Astrocyte (in vitro differentiated cells and primary cell): ENCODE results near the gene FAM53A. TPM values are rescaled to one million over a fixed set of nuclear protein-coding genes. Genes with fewer than 3 reads are reported as not detected.

Experiments
- DNase-seq: peaks from one replicate; pipeline ENCODE4 v3.0.0-alpha.2; 2010; ENCODE audit warnings: low read depth
- FAIRE-seq: peaks from 2 replicates; lab custom pipeline; 2011; peaks lifted over from hg19 to GRCh38; lab: Jason Lieb, UNC
- H2AFZ ChIP-seq: 2 replicates; pipeline ENCODE4 v1.6.0; 2012; ENCODE audit warnings: low read depth, low read length, inconsistent platforms
- H3K27ac ChIP-seq: 2 replicates; pipeline ENCODE4 v1.5.1; 2011; ENCODE audit warnings: low read depth, low read length, inconsistent platforms
- H3K27me3 ChIP-seq: 2 replicates; pipeline ENCODE4 v1.6.0; 2011; ENCODE audit warnings: low read length, inconsistent platforms; ENCODE audit not compliant: insufficient read depth
- H3K36me3 ChIP-seq: 2 replicates; pipeline ENCODE4 v1.5.1; 2011; ENCODE audit warnings: low read length, inconsistent platforms; ENCODE audit not compliant: insufficient read depth
- H3K4me1 ChIP-seq: 2 replicates; pipeline ENCODE4 v1.5.1; 2011; ENCODE audit warnings: low read length, inconsistent platforms; ENCODE audit not compliant: insufficient read depth
- H3K4me2 ChIP-seq: 2 replicates; pipeline ENCODE4 v1.6.0; 2012; ENCODE audit warnings: low read length, inconsistent platforms
- H3K4me3 ChIP-seq: 2 replicates; pipeline ENCODE4 v1.5.1; 2011; ENCODE audit warnings: low read depth, mild to moderate bottlenecking, low read length, inconsistent platforms; ENCODE audit not compliant: insufficient read depth
- H3K79me2 ChIP-seq: 2 replicates; pipeline ENCODE4 v1.6.0; 2012; ENCODE audit warnings: mild to moderate bottlenecking, low read length, inconsistent platforms; ENCODE audit not compliant: insufficient read depth
- H3K9ac ChIP-seq: 2 replicates; pipeline ENCODE4 v1.6.0; 2012; ENCODE audit warnings: mild to moderate bottlenecking, low read length, inconsistent platforms
- H3K9me3 ChIP-seq: 2 replicates; pipeline ENCODE4 v1.5.1; 2012; ENCODE audit warnings: low read depth, mild to moderate bottlenecking, low read length, inconsistent platforms; ENCODE audit not compliant: insufficient read depth
- H4K20me1 ChIP-seq: 2 replicates; pipeline ENCODE4 v1.6.0; 2012; ENCODE audit warnings: low read length, inconsistent platforms; ENCODE audit not compliant: insufficient read depth
- H3K27ac Mint-ChIP-seq: one replicate; pipeline ENCODE4 v1.8.0; 2021; ENCODE audit warnings: mild to moderate bottlenecking, mixed read lengths; ENCODE audit not compliant: unreplicated experiment
- H3K27me3 Mint-ChIP-seq: one replicate; pipeline ENCODE4 v1.8.0; 2021; ENCODE audit warnings: low read depth, mixed read lengths; ENCODE audit not compliant: unreplicated experiment
- H3K36me3 Mint-ChIP-seq: one replicate; pipeline ENCODE4 v1.8.0; 2021; ENCODE audit warnings: low read depth, mixed read lengths; ENCODE audit not compliant: unreplicated experiment
- H3K4me1 Mint-ChIP-seq: one replicate; pipeline ENCODE4 v1.8.0; 2021; ENCODE audit warnings: low read depth, mixed read lengths; ENCODE audit not compliant: unreplicated experiment
- H3K4me3 Mint-ChIP-seq: one replicate; pipeline ENCODE4 v1.8.0; 2021; ENCODE audit warnings: mild to moderate bottlenecking, moderate library complexity, mixed read lengths; ENCODE audit not compliant: unreplicated experiment
- H3K9me3 Mint-ChIP-seq: one replicate; pipeline ENCODE4 v1.8.0; 2021; ENCODE audit warnings: mild to moderate bottlenecking, mixed read lengths; ENCODE audit not compliant: unreplicated experiment
- EZH2 ChIP-seq: IDR thresholded peaks from 2 replicates; pipeline ENCODE4 v1.6.1; 2012; ENCODE audit warnings: mild to moderate bottlenecking, low read length, inconsistent platforms; ENCODE audit not compliant: insufficient read depth
- total RNA-seq: library from RNA; stranded (reverse); gene quantifications from 2 replicates; pipeline ENCODE4 v1.2.1, GENCODE V29; 2021
- TF ChIP-seq, protein P1 (sequence below): IDR thresholded peaks from 2 replicates; pipeline ENCODE4 v1.5.1; 2011; ENCODE audit warnings: low read depth, mild to moderate bottlenecking, inconsistent platforms, low read length, moderate library complexity; ENCODE audit not compliant: insufficient read depth

Gene FAM53A
- total RNA-seq, 1 donor from 2014 or later, result 2.1 TPM

DNA sequence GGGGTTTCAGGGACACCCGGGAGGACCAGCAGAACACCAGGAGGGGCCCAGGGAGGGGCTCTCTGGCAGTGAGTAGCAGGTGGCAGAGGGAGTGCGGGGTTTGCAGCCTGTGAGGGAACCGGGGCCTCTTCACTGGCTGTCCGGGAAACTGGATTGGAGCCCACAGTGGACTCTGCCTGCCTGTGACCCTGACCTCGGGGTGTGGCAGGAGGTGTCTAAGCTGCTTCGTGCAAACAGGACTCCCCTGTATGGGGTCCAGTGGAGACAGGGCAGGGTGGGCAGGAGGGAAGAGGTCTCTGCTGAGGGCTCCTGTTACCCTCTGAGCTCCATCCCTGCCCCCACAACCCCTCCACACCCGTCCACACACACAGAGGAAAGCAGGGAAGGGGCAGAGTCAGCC is 50.1 kb downstream of the FAM53A start:
- Mint-ChIP-seq H3K9me3 (no peaks in the 10 kb centered on the region), H3K27ac (no peak overlapping the region), H3K27me3 (peaks cover 21% of the 10 kb centered on the region), H3K36me3 (no peaks in the 10 kb centered on the region), H3K4me1 (no peaks in the 10 kb centered on the region), H3K4me3 (no peak overlapping the region)
- Histone ChIP-seq H3K79me2 (no peaks in the 10 kb centered on the region), H2AFZ (no peak overlapping the region), H3K4me3 (no peak overlapping the region), H4K20me1 (no peaks in the 10 kb centered on the region), H3K4me1 (no peaks in the 10 kb centered on the region), H3K9ac (no peak overlapping the region), H3K36me3 (no peaks in the 10 kb centered on the region), H3K27ac (no peak overlapping the region), H3K9me3 (no peaks in the 10 kb centered on the region), H3K4me2 (no peak overlapping the region), H3K27me3 (no peaks in the 10 kb centered on the region)
- no peak for FAIRE-seq
- no peak for DNase-seq
- TF ChIP-seq, protein P1, sequence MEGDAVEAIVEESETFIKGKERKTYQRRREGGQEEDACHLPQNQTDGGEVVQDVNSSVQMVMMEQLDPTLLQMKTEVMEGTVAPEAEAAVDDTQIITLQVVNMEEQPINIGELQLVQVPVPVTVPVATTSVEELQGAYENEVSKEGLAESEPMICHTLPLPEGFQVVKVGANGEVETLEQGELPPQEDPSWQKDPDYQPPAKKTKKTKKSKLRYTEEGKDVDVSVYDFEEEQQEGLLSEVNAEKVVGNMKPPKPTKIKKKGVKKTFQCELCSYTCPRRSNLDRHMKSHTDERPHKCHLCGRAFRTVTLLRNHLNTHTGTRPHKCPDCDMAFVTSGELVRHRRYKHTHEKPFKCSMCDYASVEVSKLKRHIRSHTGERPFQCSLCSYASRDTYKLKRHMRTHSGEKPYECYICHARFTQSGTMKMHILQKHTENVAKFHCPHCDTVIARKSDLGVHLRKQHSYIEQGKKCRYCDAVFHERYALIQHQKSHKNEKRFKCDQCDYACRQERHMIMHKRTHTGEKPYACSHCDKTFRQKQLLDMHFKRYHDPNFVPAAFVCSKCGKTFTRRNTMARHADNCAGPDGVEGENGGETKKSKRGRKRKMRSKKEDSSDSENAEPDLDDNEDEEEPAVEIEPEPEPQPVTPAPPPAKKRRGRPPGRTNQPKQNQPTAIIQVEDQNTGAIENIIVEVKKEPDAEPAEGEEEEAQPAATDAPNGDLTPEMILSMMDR, result no peak
- TF ChIP-seq EZH2, result no peak

DNA sequence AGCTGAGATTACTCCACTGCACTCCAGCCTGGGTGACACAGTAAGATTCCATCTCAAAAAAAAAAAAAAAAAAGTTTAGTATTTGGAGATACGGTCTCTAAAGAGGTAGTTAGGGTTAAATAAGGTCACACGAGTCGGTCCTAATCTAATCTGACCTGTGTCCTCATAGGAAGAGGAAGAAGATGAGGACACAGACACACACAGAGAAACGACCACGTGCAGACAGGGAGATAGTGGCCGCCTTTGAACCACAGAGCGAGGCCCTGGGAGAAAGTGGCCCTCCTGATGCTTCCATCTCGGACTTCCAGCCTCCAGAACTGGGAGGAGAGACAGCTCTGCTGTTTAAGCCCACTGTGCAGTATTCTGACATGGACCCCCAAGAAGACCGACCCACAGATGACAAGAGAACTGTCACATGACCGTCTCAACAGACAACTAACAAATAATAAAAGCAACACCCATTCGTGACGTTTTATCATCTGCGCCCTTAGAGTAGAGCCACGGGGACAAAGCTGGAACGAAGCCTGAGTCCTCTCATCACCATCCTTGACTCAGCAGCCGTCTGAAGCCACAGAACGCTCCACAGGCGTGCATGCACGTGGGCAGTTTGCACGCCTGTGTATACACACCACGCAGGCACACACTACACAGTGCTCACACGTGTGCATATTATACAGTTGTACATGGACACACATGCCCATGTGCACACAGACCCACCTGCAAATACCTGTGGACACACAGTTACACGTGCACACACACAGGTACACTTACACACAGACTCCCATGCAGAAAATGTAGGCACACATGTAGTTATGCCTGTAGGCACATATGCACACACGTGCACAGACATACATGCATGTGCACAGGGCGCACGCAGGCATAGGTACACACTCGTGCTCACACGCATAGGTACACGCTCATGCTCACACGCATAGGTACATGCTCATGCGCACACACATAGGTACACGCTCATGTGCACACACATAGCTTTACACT is 51.7 kb downstream of the FAM53A start:
- no peak overlapping the region for H2AFZ ChIP-seq
- no peaks in the 10 kb centered on the region for H3K79me2 ChIP-seq
- H3K27ac ChIP-seq, result no peak overlapping the region
- DNase-seq (no peak), FAIRE-seq (no peak)
- no peaks in the 10 kb centered on the region for H3K9me3 Mint-ChIP-seq
- TF ChIP-seq, protein P1, result no peak
- no peak for TF ChIP-seq EZH2
- no peaks in the 10 kb centered on the region for H3K4me1 ChIP-seq
- H3K36me3 Mint-ChIP-seq, result no peaks in the 10 kb centered on the region
- H3K9me3 ChIP-seq, result no peaks in the 10 kb centered on the region
- no peaks in the 10 kb centered on the region for H3K27me3 ChIP-seq
- no peaks in the 10 kb centered on the region for H3K36me3 ChIP-seq
- H4K20me1 ChIP-seq, result no peaks in the 10 kb centered on the region
- peaks cover 21% of the 10 kb centered on the region for H3K27me3 Mint-ChIP-seq
- H3K27ac Mint-ChIP-seq, result no peak overlapping the region
- no peak overlapping the region for H3K9ac ChIP-seq
- H3K4me3 ChIP-seq, result no peak overlapping the region
- H3K4me3 Mint-ChIP-seq, result peak overlapping the region; percentile 34
- no peak overlapping the region for H3K4me2 ChIP-seq
- H3K4me1 Mint-ChIP-seq, result no peaks in the 10 kb centered on the region

DNA sequence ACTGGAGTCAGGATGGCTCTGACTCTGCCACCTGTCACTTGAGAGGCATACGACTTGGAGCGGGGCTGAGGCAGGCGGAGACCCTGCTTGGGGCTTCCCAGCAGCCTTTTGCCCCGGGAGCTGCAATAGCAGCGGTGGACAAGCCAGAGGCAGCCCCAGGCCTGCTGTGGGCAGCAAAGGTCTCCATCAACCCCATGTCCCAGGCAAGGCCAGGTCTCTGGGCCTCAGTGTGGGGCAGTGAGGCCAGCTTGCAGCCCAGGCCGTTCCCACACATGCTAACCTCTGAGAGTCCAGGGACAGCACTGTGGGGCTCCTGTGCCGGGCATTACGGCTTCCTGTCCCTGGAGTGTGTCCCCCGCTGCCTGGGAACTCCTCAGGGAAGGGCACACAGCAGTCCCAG is 53.0 kb downstream of the FAM53A start:
- H3K36me3 Mint-ChIP-seq, result no peaks in the 10 kb centered on the region
- no peaks in the 10 kb centered on the region for H3K9me3 Mint-ChIP-seq
- no peak overlapping the region for H2AFZ ChIP-seq
- no peaks in the 10 kb centered on the region for H3K27me3 ChIP-seq
- H3K27ac ChIP-seq, result no peak overlapping the region
- H3K27me3 Mint-ChIP-seq, result peaks cover 19% of the 10 kb centered on the region
- H3K9ac ChIP-seq, result no peak overlapping the region
- no peaks in the 10 kb centered on the region for H4K20me1 ChIP-seq
- H3K27ac Mint-ChIP-seq, result no peak overlapping the region
- H3K4me2 ChIP-seq, result no peak overlapping the region
- DNase-seq (no peak), FAIRE-seq (no peak)
- H3K9me3 ChIP-seq, result no peaks in the 10 kb centered on the region
- no peak for TF ChIP-seq EZH2
- TF ChIP-seq, protein P1, result no peak
- H3K36me3 ChIP-seq, result no peaks in the 10 kb centered on the region
- no peak overlapping the region for H3K4me3 ChIP-seq
- H3K79me2 ChIP-seq, result no peaks in the 10 kb centered on the region
- no peaks in the 10 kb centered on the region for H3K4me1 Mint-ChIP-seq
- H3K4me3 Mint-ChIP-seq, result no peak overlapping the region
- H3K4me1 ChIP-seq, result no peaks in the 10 kb centered on the region
